Adrenal gland (tissue), 12 donors: ENCODE data around the gene RAP1GAP2. TPM values are rescaled to one million over a fixed set of nuclear protein-coding genes. Genes with fewer than 3 reads are reported as not detected.

ENCODE experiments used
- DNase-seq, 7 donors: peaks; one replicate each; pipeline ENCODE4 v3.0.0-alpha.2; 2019 to 2020
- H3K27ac ChIP-seq, 5 donors: fragments of 200-600 bp; sonication (generic) in 4 of 5; 1 replicate in 3 of 5; 2 replicates in 2 of 5; pipeline versions ENCODE4 v1.5.1 to v1.8.0; 2016 to 2020; ENCODE audit warnings: mild to moderate bottlenecking in 1 of 5
- H3K27me3 ChIP-seq: fragments of 200-600 bp; 2 replicates; pipeline ENCODE4 v1.8.0; 2021
- H3K36me3 ChIP-seq, 2 donors: fragments of 200-600 bp; replicated peaks in 1 of 2; 1 replicate in 1 of 2; 2 replicates in 1 of 2; pipeline versions ENCODE4 v1.5.1 to v1.8.0; 2018 to 2022
- H3K4me1 ChIP-seq, 2 donors: fragments of 200-600 bp; replicated peaks in 1 of 2; 1 replicate in 1 of 2; 2 replicates in 1 of 2; pipeline versions ENCODE4 v1.5.1 to v1.8.0; 2018 to 2021
- H3K4me3 ChIP-seq, 4 donors: fragments of 200-600 bp; sonication (generic) in 3 of 4; one replicate each; pipeline ENCODE4 v1.5.1; 2016 to 2018
- H3K9me3 ChIP-seq, 3 donors: fragments of 200-600 bp; sonication (generic) in 1 of 3; replicated peaks in 1 of 3; 1 replicate in 2 of 3; 2 replicates in 1 of 3; pipeline versions ENCODE4 v1.5.1 to v1.8.0; 2016 to 2021
- POLR2A ChIP-seq, 2 donors: fragments of 450-650 bp; IDR thresholded peaks; one replicate each; pipeline ENCODE4 v1.6.1; 2017; ENCODE audit warnings: antibody characterized with exemption in 2 of 2, mild to moderate bottlenecking in 2 of 2, moderate library complexity in 1 of 2
- WGBS, 4 donors: extraction: QIAGEN DNeasy Blood & Tissue Kit in 2 of 4; methylation state at CpG; one replicate each; pipeline versions ENCODE4 v1.1.5 to v1.1.7; 2013 to 2017; 5-methylcytosine and 5-hydroxymethylcytosine counted together
- intact Hi-C, 2 donors: fragments of 100-400 bp; cut with DNase I; formaldehyde crosslinking; loops; one replicate each; pipeline versions ENCODE4 v1.14.1 to v1.15.0; 2022 to 2023
- polyA plus RNA-seq, 3 donors: library from polyadenylated mRNA; stranded (reverse); fragments of 200-250 nt in 2 of 3; fragments of 350-450 nt in 1 of 3; fragmentation: Illumina TruSeq in 1 of 3; extraction: RNeasy Lipid Tissue Mini Kit (QIAGEN cat#74804) in 1 of 3; gene quantifications; one replicate each; pipeline ENCODE4 v1.2.3, GENCODE V29; 2013 to 2014
- total RNA-seq, 9 donors: library from RNA; depleted of rRNA in 4 of 9; stranded (reverse); fragments of >200 nt in 4 of 9; fragments of 120-200 nt in 1 of 9; fragmentation: NEBNext Ultra II Directional in 1 of 9; extraction: Animal tissue kit (Norgen Biotek cat#: 25700) in 1 of 9; gene quantifications; one replicate each; pipeline versions ENCODE4 v1.1.0 to v1.2.4, GENCODE V29; 2013 to 2023
- TF ChIP-seq, protein P1 (sequence below), 6 experiments: fragments of 450-650 bp in 4 of 6; fragments of 200-600 bp in 2 of 6; sonication (generic) in 1 of 6; IDR thresholded peaks; 1 replicate in 5 of 6; 2 replicates in 1 of 6; pipeline versions ENCODE4 v1.5.1 to v1.8.0; 2016 to 2021; ENCODE audit warnings: antibody characterized with exemption in 6 of 6, mild to moderate bottlenecking in 2 of 6, moderate library complexity in 1 of 6
- donor health status: healthy with polysubstance abuse.
- donor health status: Bipolar disorder and iron deficiency.
- donor health status: DM: yes; HTN: yes; CAD: no.
- donor health status: DM: no; HTN: no; CAD: no.
- donor health status: DM: no; HTN: no; CAD: no.
- donor health status: DM: yes; HTN: yes; CAD: no.

The RAP1GAP2 gene
- total and polyA plus RNA-seq, 12 donors, result 4.2 to 20.4 (median 6.9) TPM

DNA sequence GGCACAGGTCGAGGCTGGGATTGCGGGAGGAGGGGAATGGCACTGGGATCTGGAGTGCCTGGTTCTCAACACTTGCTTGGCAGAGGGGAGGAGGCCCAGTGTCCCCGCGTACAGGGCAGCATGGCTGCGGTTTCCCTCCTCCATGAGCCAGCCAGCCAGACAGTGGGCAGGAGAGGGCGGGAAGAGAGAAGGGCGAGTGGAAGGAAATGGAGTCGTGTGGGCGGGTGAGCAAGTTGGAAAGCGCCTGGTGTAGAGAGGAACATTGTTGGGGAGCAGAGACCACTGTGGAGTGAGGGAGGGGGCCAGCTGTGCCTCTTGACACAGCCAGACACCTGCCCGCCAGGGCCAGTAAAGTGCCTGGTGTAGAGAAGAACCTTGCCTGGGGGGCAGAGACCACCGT lies 136.7 kb downstream of the RAP1GAP2 start:
- H3K4me3 ChIP-seq, result no peak overlapping the region
- 56 to 77% (median 73%) methylated on average over 12 of the region's 12 CpGs for WGBS, 4 donors
- intact Hi-C loops, result no loop called here
- no peak for DNase-seq
- no peaks in the 10 kb centered on the region for H3K36me3 ChIP-seq
- no peaks in the 10 kb centered on the region for H3K27me3 ChIP-seq
- H3K4me1 ChIP-seq, result no peaks in the 10 kb centered on the region
- H3K9me3 ChIP-seq, result no peaks in the 10 kb centered on the region
- no peak overlapping the region for H3K27ac ChIP-seq
- TF ChIP-seq, protein P1, sequence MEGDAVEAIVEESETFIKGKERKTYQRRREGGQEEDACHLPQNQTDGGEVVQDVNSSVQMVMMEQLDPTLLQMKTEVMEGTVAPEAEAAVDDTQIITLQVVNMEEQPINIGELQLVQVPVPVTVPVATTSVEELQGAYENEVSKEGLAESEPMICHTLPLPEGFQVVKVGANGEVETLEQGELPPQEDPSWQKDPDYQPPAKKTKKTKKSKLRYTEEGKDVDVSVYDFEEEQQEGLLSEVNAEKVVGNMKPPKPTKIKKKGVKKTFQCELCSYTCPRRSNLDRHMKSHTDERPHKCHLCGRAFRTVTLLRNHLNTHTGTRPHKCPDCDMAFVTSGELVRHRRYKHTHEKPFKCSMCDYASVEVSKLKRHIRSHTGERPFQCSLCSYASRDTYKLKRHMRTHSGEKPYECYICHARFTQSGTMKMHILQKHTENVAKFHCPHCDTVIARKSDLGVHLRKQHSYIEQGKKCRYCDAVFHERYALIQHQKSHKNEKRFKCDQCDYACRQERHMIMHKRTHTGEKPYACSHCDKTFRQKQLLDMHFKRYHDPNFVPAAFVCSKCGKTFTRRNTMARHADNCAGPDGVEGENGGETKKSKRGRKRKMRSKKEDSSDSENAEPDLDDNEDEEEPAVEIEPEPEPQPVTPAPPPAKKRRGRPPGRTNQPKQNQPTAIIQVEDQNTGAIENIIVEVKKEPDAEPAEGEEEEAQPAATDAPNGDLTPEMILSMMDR (IDR thresholded peaks at IDR 0.05), result no peak
- TF ChIP-seq POLR2A (IDR thresholded peaks at IDR 0.05), result no peak

- no peak for DNase-seq
- H3K4me1 ChIP-seq, result no peaks in the 10 kb centered on the region
- H3K27me3 ChIP-seq, result no peaks in the 10 kb centered on the region
- intact Hi-C loops, result no loop called here
- no peaks in the 10 kb centered on the region for H3K9me3 ChIP-seq
- H3K4me3 ChIP-seq, result no peak overlapping the region
- TF ChIP-seq POLR2A (IDR thresholded peaks at IDR 0.05), result no peak
- TF ChIP-seq, protein P1 (IDR thresholded peaks at IDR 0.05), result no peak
- WGBS, 4 donors, result 88 to 94% (median 89%) methylated on average over 10 to 11 of the region's 11 CpGs
- H3K36me3 ChIP-seq, result no peaks in the 10 kb centered on the region
- H3K27ac ChIP-seq, result no peak overlapping the region
These were observed 137.4 kb downstream of the RAP1GAP2 start for GRCh38 chr17:2933606-2934005.

DNA sequence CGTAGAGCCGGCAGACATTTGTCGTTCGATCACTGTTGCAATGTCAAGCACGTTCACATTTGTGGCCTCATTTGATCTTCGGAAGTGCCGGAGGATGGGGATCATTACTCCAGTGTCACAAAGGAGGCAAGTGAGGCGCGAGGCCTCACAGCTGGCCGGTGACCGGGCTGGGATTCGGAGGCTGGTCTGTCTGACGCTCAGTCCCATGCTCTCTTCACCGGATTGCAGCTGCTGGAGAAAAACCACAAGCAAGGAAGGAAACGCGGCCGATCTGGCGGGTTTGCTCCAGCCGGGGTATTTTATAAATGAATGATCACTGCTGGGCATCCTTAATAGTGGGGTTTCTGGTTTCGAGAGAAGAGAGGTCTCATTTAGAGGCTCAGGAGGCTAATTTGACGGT lies 139.4 kb downstream of the RAP1GAP2 start:
- intact Hi-C loops, result no loop called here
- WGBS, 4 donors, result 63 to 78% (median 71%) methylated on average over 16 to 21 of the region's 21 CpGs
- Histone ChIP-seq H3K36me3 (no peaks in the 10 kb centered on the region), H3K4me1 (no peaks in the 10 kb centered on the region), H3K4me3 (no peak overlapping the region), H3K9me3 (no peaks in the 10 kb centered on the region), H3K27me3 (no peaks in the 10 kb centered on the region), H3K27ac (no peak overlapping the region)
- no peak for TF ChIP-seq POLR2A (IDR thresholded peaks at IDR 0.05)
- TF ChIP-seq, protein P1 (IDR thresholded peaks at IDR 0.05), result no peak
- no peak for DNase-seq

GRCh38 chr17:2936351-2936750 lies 140.1 kb downstream of the RAP1GAP2 start:
- intact Hi-C loops, result no loop called here
- H3K9me3 ChIP-seq, result no peaks in the 10 kb centered on the region
- H3K4me1 ChIP-seq, result no peaks in the 10 kb centered on the region
- H3K4me3 ChIP-seq, result no peak overlapping the region
- H3K27ac ChIP-seq, result no peak overlapping the region
- H3K27me3 ChIP-seq, result no peaks in the 10 kb centered on the region
- no peak for DNase-seq
- TF ChIP-seq, protein P1 (IDR thresholded peaks at IDR 0.05), result no peak
- TF ChIP-seq POLR2A (IDR thresholded peaks at IDR 0.05), result no peak
- H3K36me3 ChIP-seq, result no peaks in the 10 kb centered on the region
- whole genome bisulfite sequencing, 4 donors, result 70 to 82% (median 79%) methylated on average over 5 of the region's 5 CpGs
